IMR-90 (cell line): ENCODE measurements around the gene DARS1. TPM values are rescaled to one million over a fixed set of nuclear protein-coding genes. Genes with fewer than 3 reads are reported as not detected.

ENCODE experiments used
- ATAC-seq: fragments of 200-7000 bp; cut with Tn5 transposase; 2 replicates; pipeline ENCODE4 v1.9.1; 2020; ENCODE audit warnings: low read depth, mild to moderate bottlenecking, moderate library complexity
- BruUV-seq: library from RNA; stranded (reverse); fragments of 400-500 nt; replicated peaks from 2 replicates; lab custom pipeline; 2021; lab: Mats Ljungman, UMichigan
- CTCF ChIA-PET: fragments of 300-600 bp; formaldehyde crosslinking; extraction: SDS; loops from one replicate; lab custom pipeline; 2021; ENCODE audit warnings: antibody characterized with exemption; lab: Yijun Ruan, JAX
- POLR2A ChIA-PET: fragments of 300-600 bp; sonication (Branson Sonifier 250); formaldehyde crosslinking; loops from one replicate; lab custom pipeline; 2022; ENCODE audit warnings: antibody characterized with exemption; ENCODE audit not compliant: unreplicated experiment; lab: Charles Lee
- DNase-seq: peaks from one replicate; pipeline ENCODE4 v3.0.0; 2013
- H2AFZ ChIP-seq: replicated peaks from 2 replicates; pipeline ENCODE3; 2013; ENCODE audit warnings: low read length, mild to moderate bottlenecking; ENCODE audit not compliant: poor library complexity
- H2AK5ac ChIP-seq: 2 replicates; pipeline ENCODE4 v1.6.1; 2013; ENCODE audit warnings: low read depth, low read length, inconsistent platforms
- H2AK9ac ChIP-seq: replicated peaks from 2 replicates; pipeline ENCODE3; 2013; ENCODE audit warnings: mild to moderate bottlenecking, low read depth, low read length, moderate library complexity; ENCODE audit not compliant: poor library complexity
- H2BK120ac ChIP-seq: 2 replicates; pipeline ENCODE4 v1.6.1; 2013; ENCODE audit warnings: low read depth, low read length, inconsistent platforms
- H2BK15ac ChIP-seq: 3 replicates; pipeline ENCODE4 v1.6.1; 2013; ENCODE audit warnings: low read depth, low read length, inconsistent platforms
- H2BK20ac ChIP-seq: 2 replicates; pipeline ENCODE4 v1.6.1; 2013; ENCODE audit warnings: low read depth, mild to moderate bottlenecking, inconsistent platforms, low read length, moderate library complexity
- H2BK5ac ChIP-seq: 2 replicates; pipeline ENCODE4 v1.6.1; 2013; ENCODE audit warnings: mild to moderate bottlenecking, low read depth, low read length, inconsistent platforms; ENCODE audit not compliant: poor library complexity, severe bottlenecking
- H3K14ac ChIP-seq: replicated peaks from 2 replicates; pipeline ENCODE4 v1.6.1; 2013; ENCODE audit warnings: low read depth, low read length, inconsistent platforms
- H3K18ac ChIP-seq: 2 replicates; pipeline ENCODE4 v1.6.1; 2013; ENCODE audit warnings: low read depth, low read length, control low read depth
- H3K23ac ChIP-seq: 2 replicates; pipeline ENCODE4 v1.6.1; 2013; ENCODE audit warnings: low read depth, low read length, inconsistent platforms
- H3K27ac ChIP-seq: 2 replicates; pipeline ENCODE4 v1.5.1; 2013; ENCODE audit warnings: mild to moderate bottlenecking, control low read depth, low read length; ENCODE audit not compliant: insufficient read depth
- H3K27me3 ChIP-seq: 2 replicates; pipeline ENCODE4 v1.6.1; 2013; ENCODE audit warnings: low read length; ENCODE audit not compliant: control insufficient read depth, insufficient read depth
- H3K36me3 ChIP-seq: 2 replicates; pipeline ENCODE4 v1.6.1; 2013; ENCODE audit warnings: low read length, mixed read lengths; ENCODE audit not compliant: control insufficient read depth, insufficient read depth
- H3K4ac ChIP-seq: 2 replicates; pipeline ENCODE4 v1.6.1; 2013; ENCODE audit warnings: low read depth, low read length, inconsistent platforms
- H3K4me1 ChIP-seq: 2 replicates; pipeline ENCODE4 v1.6.1; 2013; ENCODE audit warnings: low read length, mixed read lengths; ENCODE audit not compliant: control insufficient read depth, insufficient read depth
- H3K4me2 ChIP-seq: 2 replicates; pipeline ENCODE4 v1.6.1; 2013; ENCODE audit warnings: low read depth, mild to moderate bottlenecking, control low read depth, low read length, moderate library complexity
- H3K4me3 ChIP-seq: 2 replicates; pipeline ENCODE4 v1.5.1; 2013; ENCODE audit warnings: low read depth, mild to moderate bottlenecking, control low read depth, low read length, moderate library complexity; ENCODE audit not compliant: insufficient read depth
- H3K56ac ChIP-seq: 2 replicates; pipeline ENCODE4 v1.6.1; 2013; ENCODE audit warnings: low read length, inconsistent platforms; ENCODE audit not compliant: insufficient read depth; ENCODE audit errors: extremely low read depth
- H3K79me1 ChIP-seq, 2 experiments: 2 replicates each; pipeline ENCODE4 v1.6.1; 2013; ENCODE audit warnings: low read length in 2 of 2, inconsistent platforms in 1 of 2, low read depth in 1 of 2
- H3K9ac ChIP-seq: 2 replicates; pipeline ENCODE4 v1.6.1; 2013; ENCODE audit warnings: low read depth, low read length, control low read depth
- H3K9me1 ChIP-seq: 2 replicates; pipeline ENCODE4 v1.6.1; 2013; ENCODE audit warnings: low read length, inconsistent platforms; ENCODE audit not compliant: insufficient read depth
- H3K9me3 ChIP-seq: 2 replicates; pipeline ENCODE4 v1.6.1; 2013; ENCODE audit warnings: low read length; ENCODE audit not compliant: control insufficient read depth, insufficient read depth
- H4K20me1 ChIP-seq: 2 replicates; pipeline ENCODE4 v1.6.1; 2013; ENCODE audit warnings: low read length, inconsistent platforms; ENCODE audit not compliant: insufficient read depth
- H4K5ac ChIP-seq: 2 replicates; pipeline ENCODE4 v1.6.1; 2013; ENCODE audit warnings: mild to moderate bottlenecking, low read depth, low read length, control low read depth
- H4K8ac ChIP-seq, 2 experiments: 2 replicates each; pipeline ENCODE4 v1.6.1; 2013; ENCODE audit warnings: low read depth in 2 of 2, low read length in 2 of 2, control low read depth in 1 of 2, inconsistent platforms in 1 of 2
- H4K91ac ChIP-seq: 2 replicates; pipeline ENCODE4 v1.6.1; 2013; ENCODE audit warnings: low read depth, low read length, inconsistent platforms; ENCODE audit not compliant: insufficient read depth
- BHLHE40 ChIP-seq: fragments of 150-350 bp; IDR thresholded peaks from 2 replicates; pipeline ENCODE4 v1.6.1; 2016; ENCODE audit warnings: mild to moderate bottlenecking, low read depth, low read length
- CEBPB ChIP-seq: IDR thresholded peaks from 2 replicates; pipeline ENCODE4 v1.6.1; 2012; ENCODE audit warnings: low read depth, low read length, improper control_type of control experiment
- CHD1 ChIP-seq: IDR thresholded peaks from 2 replicates; pipeline ENCODE4 v1.6.1; 2012; ENCODE audit warnings: low read depth, low read length, improper control_type of control experiment
- CTCF ChIP-seq: conservative IDR thresholded peaks from 2 replicates; pipeline ENCODE4 v1.5.1; 2012; ENCODE audit warnings: mild to moderate bottlenecking, low read depth, low read length, improper control_type of control experiment
- FOS ChIP-seq: fragments of 150-350 bp; IDR thresholded peaks from 2 replicates; pipeline ENCODE4 v1.6.1; 2016; ENCODE audit warnings: low read depth, low read length
- MAFK ChIP-seq: IDR thresholded peaks from 2 replicates; pipeline ENCODE4 v1.6.1; 2012; ENCODE audit warnings: low read depth, low read length, improper control_type of control experiment
- MAZ ChIP-seq: IDR thresholded peaks from 2 replicates; pipeline ENCODE4 v1.6.1; 2012; ENCODE audit warnings: low read depth, mild to moderate bottlenecking, low read length, improper control_type of control experiment, moderate library complexity, borderline replicate concordance
- MXI1 ChIP-seq: IDR thresholded peaks from 2 replicates; pipeline ENCODE4 v1.6.1; 2012; ENCODE audit warnings: low read depth, mild to moderate bottlenecking, low read length, moderate library complexity, borderline replicate concordance
- NFE2L2 ChIP-seq: fragments of 150-350 bp; IDR thresholded peaks from 2 replicates; pipeline ENCODE4 v1.6.1; 2016; ENCODE audit warnings: low read depth, mild to moderate bottlenecking, low read length
- POLR2A ChIP-seq: IDR thresholded peaks from 2 replicates; pipeline ENCODE4 v1.6.1; 2012; ENCODE audit warnings: mild to moderate bottlenecking, low read depth, low read length
- RAD21 ChIP-seq: IDR thresholded peaks from 2 replicates; pipeline ENCODE4 v1.6.1; 2012; ENCODE audit warnings: low read length, improper control_type of control experiment
- RCOR1 ChIP-seq: IDR thresholded peaks from 2 replicates; pipeline ENCODE4 v1.6.1; 2012; ENCODE audit warnings: mild to moderate bottlenecking, low read length, improper control_type of control experiment; ENCODE audit not compliant: insufficient replicate concordance
- USF2 ChIP-seq: fragments of 150-350 bp; IDR thresholded peaks from 2 replicates; pipeline ENCODE4 v1.6.1; 2017; ENCODE audit warnings: mild to moderate bottlenecking, antibody characterized with exemption, low read length, low read depth
- WGBS, 2 experiments: methylation state at CpG; one replicate each; pipeline versions ENCODE4 v1.1.5 to v1.1.7; 2013; ENCODE audit warnings: missing lambda C conversion rate in 2 of 2; ENCODE audit not compliant: insufficient read length in 1 of 2; ENCODE audit errors: extremely low coverage in 2 of 2; 5-methylcytosine and 5-hydroxymethylcytosine counted together
- dilution Hi-C: fragments of 300-500 bp; cut with HindIII; formaldehyde crosslinking; loops from one replicate; pipeline ENCODE4 v1.14.3; 2018; ENCODE audit warnings: low sequenced_read_pairs; ENCODE audit not compliant: unreplicated experiment
- in situ Hi-C: fragments of 300-500 bp; cut with MboI; formaldehyde crosslinking; loops from 3 replicates; pipeline ENCODE4 v1.14.3; 2019; ENCODE audit warnings: low sequenced_read_pairs, inconsistent platforms, mixed read lengths
- intact Hi-C: fragments of 100-400 bp; cut with micrococcal nuclease; formaldehyde crosslinking; loops from 2 replicates; pipeline ENCODE4 v1.10.0; 2022
- polyA plus RNA-seq, 3 experiments: library from polyadenylated mRNA; depleted of rRNA; stranded (reverse); fragments of >200 nt; gene quantifications; 2 replicates each; pipeline ENCODE4 v1.2.3, GENCODE V29; 2012; ENCODE audit warnings: low replicate concordance in 1 of 3
- total RNA-seq: library from RNA; depleted of rRNA; stranded (reverse); fragments of >200 nt; gene quantifications from 2 replicates; pipeline ENCODE4 v1.2.3, GENCODE V29; 2012

DARS1 gene
- total and polyA plus RNA-seq, 2 of the 4 experiments (the other 2 are of a cell fraction) = 56.5 to 66.5 TPM

DNA sequence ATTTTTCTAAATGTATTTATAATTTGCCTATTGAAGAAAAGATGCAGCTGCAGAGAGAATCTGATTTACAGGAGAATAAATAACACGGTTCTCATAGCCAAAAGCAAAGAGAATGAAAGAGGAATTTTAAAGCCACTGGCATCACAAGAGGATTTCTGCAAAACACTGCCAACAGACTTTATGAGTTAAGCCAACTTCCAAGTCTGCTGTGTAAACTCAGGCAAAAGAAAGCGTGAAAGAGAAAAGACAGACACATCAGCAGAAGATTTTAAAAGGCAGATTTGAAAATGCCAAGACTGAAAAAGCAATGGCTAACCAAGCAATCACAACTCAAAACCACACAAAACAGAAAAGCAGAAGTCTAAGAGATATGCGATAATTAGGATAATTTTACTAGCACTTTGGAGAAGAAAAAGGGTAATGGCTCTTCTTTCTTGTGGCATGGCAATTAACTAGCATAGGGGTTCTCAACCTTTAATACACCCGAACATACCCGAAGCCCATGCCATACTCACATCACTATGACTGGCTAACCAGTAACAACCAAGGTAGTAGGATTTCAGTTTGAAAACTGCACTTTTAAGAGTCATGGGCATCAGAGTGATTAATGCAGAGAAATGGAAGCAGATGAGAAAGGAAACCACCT is 4.9 kb downstream of the DARS1 start:
- H2BK5ac ChIP-seq = no peak overlapping the region
- no peak overlapping the region for H4K8ac ChIP-seq
- no peak overlapping the region for H2AK9ac ChIP-seq
- H3K4me2 ChIP-seq = no peak overlapping the region
- ATAC-seq (no peak), DNase-seq (no peak)
- POLR2A ChIA-PET = no interaction called here
- H3K4me3 ChIP-seq = no peak overlapping the region
- H3K9me3 ChIP-seq = no peaks in the 10 kb centered on the region
- TF ChIP-seq RCOR1 (no peak), MAFK (no peak), RAD21 (no peak), CEBPB (no peak), BHLHE40 (no peak), CTCF (no peak), NFE2L2 (no peak), POLR2A (no peak), FOS (no peak), USF2 (no peak), CHD1 (no peak), MAZ (no peak), MXI1 (no peak)
- H2AFZ ChIP-seq = no peak overlapping the region
- no peak overlapping the region for H4K91ac ChIP-seq
- H2AK5ac ChIP-seq = no peak overlapping the region
- intact Hi-C loops (no loop called here), dilution Hi-C loops (no loop called here), in situ Hi-C loops (no loop called here)
- H3K4ac ChIP-seq = no peak overlapping the region
- H3K9me1 ChIP-seq = peaks cover 3% of the 10 kb centered on the region; the same call in 1 of the 2 replicates
- no peaks in the 10 kb centered on the region for H3K27me3 ChIP-seq
- H3K9ac ChIP-seq = no peak overlapping the region
- peaks cover 28 to 37% of the 10 kb centered on the region in 2 experiments for H3K79me1 ChIP-seq
- no peak overlapping the region for H2BK15ac ChIP-seq
- H3K23ac ChIP-seq = no peak overlapping the region
- H3K14ac ChIP-seq = no peak overlapping the region
- H3K36me3 ChIP-seq = peaks cover 19% of the 10 kb centered on the region
- no peak overlapping the region for H4K5ac ChIP-seq
- no peak overlapping the region for H3K27ac ChIP-seq
- no TSS peak for BruUV-seq
- H2BK20ac ChIP-seq = no peak overlapping the region
- no peak overlapping the region for H3K18ac ChIP-seq
- CTCF ChIA-PET = no interaction called here
- no peak overlapping the region for H2BK120ac ChIP-seq
- WGBS, 2 experiments = 29% methylated on average over 1 of the region's 5 CpGs; no CpG with 5 or more reads in 1 of the 2 experiments
- H3K56ac ChIP-seq = no peak overlapping the region
- no peaks in the 10 kb centered on the region for H4K20me1 ChIP-seq
- H3K4me1 ChIP-seq = no peaks in the 10 kb centered on the region
